ENCODE data around the gene RAB44. TPM values are rescaled to one million over a fixed set of nuclear protein-coding genes. Genes with fewer than 3 reads are reported as not detected.

RAB44 gene
- total and polyA plus RNA-seq, 2 of the 13 experiments (the other 11 are each of a cell fraction or from before 2014, with no cell fraction given), result not detected

GRCh38 chr6:36692861-36693702 lies 4.5 kb upstream of the RAB44 start:
- no peak for DNase-seq (ENCODE audit: low spot score)
- ChIA-PET POLR2A (interaction anchor here (1.4 kb wide), 1 partner anchor 15 kb away, joined by 3 read pairs; the partner anchor contains the start of gene CDKN1A), CTCF (ENCODE audit: low intra/inter-chr PET ratio, low total read pairs) (no interaction called here)
- H3K9ac ChIP-seq (ENCODE audit: insufficient read depth, low read depth, low read length), result no peak overlapping the region
- no TSS peak for BruUV-seq (replicated peaks)
- in situ Hi-C loops (cut with HindIII; ENCODE audit: extremely low pct_ligation_motif_present, low pct_unique_long_range_greater_than_20kb), result no loop called here
- no peaks in the 10 kb centered on the region for H4K20me1 ChIP-seq (ENCODE audit: insufficient read depth, low read length)
- no peak overlapping the region for H3K4me3 ChIP-seq (replicated peaks in 1 of 3; ENCODE audit: insufficient read depth in 1 of 3, low read depth in 2 of 3, low read length in 3 of 3)
- intact Hi-C loops (cut with micrococcal nuclease; ENCODE audit: unreplicated experiment), result no loop called here
- H3K27me3 ChIP-seq (ENCODE audit: control insufficient read depth in 1 of 2, insufficient read depth in 2 of 2, low read length in 2 of 2), result peaks cover 13 to 68% of the 10 kb centered on the region in 2 experiments; a peak in 4 of 5 replicates
- H3K9me3 ChIP-seq (ENCODE audit: low read length), result no peaks in the 10 kb centered on the region
- no peak overlapping the region for H3K4me2 ChIP-seq (ENCODE audit: low read depth, low read length)
- H3K36me3 ChIP-seq (replicated peaks in 1 of 2; ENCODE audit: control insufficient read depth in 1 of 2, insufficient read depth in 2 of 2, low read length in 2 of 2), result no peaks in the 10 kb centered on the region
- 54% methylated on average over 27 of the region's 27 CpGs for WGBS (ENCODE audit: low lambda C conversion rate)
- FAIRE-seq, result no peak
- H3K79me2 ChIP-seq (ENCODE audit: insufficient read depth, low read length), result no peaks in the 10 kb centered on the region
- H3K4me1 ChIP-seq (ENCODE audit: insufficient read depth, low read length), result peaks cover 7% of the 10 kb centered on the region
- H3K27ac ChIP-seq (ENCODE audit: extremely low read length, insufficient read depth, low read length), result no peak overlapping the region
- no peak overlapping the region for H2AFZ ChIP-seq (ENCODE audit: low read length)
- no peak for ATAC-seq
- no peak for TF ChIP-seq TOPORS (CRISPR knock-in tag; IDR thresholded peaks at IDR 0.05)
- TF ChIP-seq BATF2 (CRISPR knock-in tag; IDR thresholded peaks at IDR 0.05), result no peak
- TF ChIP-seq YEATS2 (CRISPR knock-in tag; IDR thresholded peaks at IDR 0.05; ENCODE audit: borderline replicate concordance), result no peak
- no peak for TF ChIP-seq NFATC3 (CRISPR knock-in tag; IDR thresholded peaks at IDR 0.05)
- no peak for TF ChIP-seq HOMEZ (CRISPR knock-in tag; IDR thresholded peaks at IDR 0.05; ENCODE audit: low read depth)
- no peak for TF ChIP-seq POGK (CRISPR knock-in tag; conservative IDR thresholded peaks at IDR 0.05)
- TF ChIP-seq ZIK1 (CRISPR knock-in tag; IDR thresholded peaks at IDR 0.05; ENCODE audit: borderline replicate concordance, low read depth), result no peak
- no peak for TF ChIP-seq MIER3 (CRISPR knock-in tag; IDR thresholded peaks at IDR 0.05; ENCODE audit: borderline replicate concordance)
- no peak for TF ChIP-seq SNAI1 (CRISPR knock-in tag; IDR thresholded peaks at IDR 0.05; ENCODE audit: borderline replicate concordance)
- no peak for TF ChIP-seq ZBTB34 (CRISPR knock-in tag; IDR thresholded peaks at IDR 0.05)
- TF ChIP-seq PHB2 (IDR thresholded peaks at IDR 0.05; ENCODE audit: partially characterized antibody), result no peak
- no peak for TF ChIP-seq PHF21A (CRISPR knock-in tag; IDR thresholded peaks at IDR 0.05)
- no peak for TF ChIP-seq ZNF607 (CRISPR knock-in tag; IDR thresholded peaks at IDR 0.05; ENCODE audit: borderline replicate concordance)
- no peak for TF ChIP-seq ZFP41 (CRISPR knock-in tag; IDR thresholded peaks at IDR 0.05; ENCODE audit: borderline replicate concordance)
- TF ChIP-seq ZNF782 (CRISPR knock-in tag; IDR thresholded peaks at IDR 0.05; ENCODE audit: borderline replicate concordance), result no peak
- no peak for TF ChIP-seq ZNF33A (CRISPR knock-in tag; IDR thresholded peaks at IDR 0.05; ENCODE audit: borderline replicate concordance)
